NCI-H2196 treated with DMSO at 0.1 percent for 48 hours (cell line): ENCODE results near the gene SPP2.

Experiments
- DNase-seq: peaks from one replicate; lab custom pipeline; 2025; ENCODE audit not compliant: unreplicated experiment; lab: John Stamatoyannopoulos, UW

The SPP2 gene

GRCh38 chr2:234091883-234092282, 41.4 kb downstream of the SPP2 start:
- peak; percentile 57 for DNase-seq

- DNase-seq: no peak
These were observed 41.8 kb downstream of the SPP2 start for GRCh38 chr2:234092344-234092743.

GRCh38 chr2:234095301-234095700, 44.8 kb downstream of the SPP2 start:
- DNase-seq: no peak

- DNase-seq: no peak
These were observed 45.7 kb downstream of the SPP2 start for GRCh38 chr2:234096164-234096563.

- DNase-seq: no peak
These were observed 48.2 kb downstream of the SPP2 start for GRCh38 chr2:234098681-234099080.

GRCh38 chr2:234099266-234099665, 48.8 kb downstream of the SPP2 start:
- DNase-seq: no peak

- no peak for DNase-seq
These were observed 50.2 kb downstream of the SPP2 start for GRCh38 chr2:234100686-234101085.

- peak; percentile 49 for DNase-seq
These were observed 51.6 kb downstream of the SPP2 start for GRCh38 chr2:234102112-234102511.

- no peak for DNase-seq
These were observed 57.4 kb downstream of the SPP2 start for GRCh38 chr2:234107861-234108260.

GRCh38 chr2:234109321-234109720, 58.8 kb downstream of the SPP2 start:
- DNase-seq: no peak

GRCh38 chr2:234110219-234110618, 59.7 kb downstream of the SPP2 start:
- no peak for DNase-seq

GRCh38 chr2:234111523-234111922, 61.0 kb downstream of the SPP2 start:
- no peak for DNase-seq

GRCh38 chr2:234116010-234116409, 65.5 kb downstream of the SPP2 start:
- DNase-seq: no peak

- DNase-seq: no peak
These were observed 71.5 kb downstream of the SPP2 start for GRCh38 chr2:234121999-234122398.

- DNase-seq: no peak
These were observed 75.1 kb downstream of the SPP2 start for GRCh38 chr2:234125451-234126145.

- no peak for DNase-seq
These were observed 75.6 kb downstream of the SPP2 start for GRCh38 chr2:234126146-234126470.
